ENCODE measurements around the gene PTGS2.
"Not testable (repeated sequence)": the region's sequence is repeated elsewhere in the genome, so short reads cannot be mapped to it uniquely, and the experiment has no call there.

The PTGS2 gene

GRCh38 chr1:186653312-186653711 lies 26.9 kb downstream of the PTGS2 start:
- Histone ChIP-seq H3K36me3 (ENCODE audit: insufficient read depth, low read length) (no peaks in the 10 kb centered on the region), H3K9me3 (ENCODE audit: control insufficient read depth, insufficient read depth, low read length) (no peaks in the 10 kb centered on the region), H3K4me1 (ENCODE audit: insufficient read depth, low read length) (peaks cover 2% of the 10 kb centered on the region; the same call in 1 of the 2 replicates), H3K9ac (ENCODE audit: low read depth, low read length) (no peak overlapping the region)

- Histone ChIP-seq H3K4me1 (ENCODE audit: insufficient read depth, low read length) (peaks cover 2% of the 10 kb centered on the region; the same call in 1 of the 2 replicates), H3K9ac (ENCODE audit: low read depth, low read length) (no peak overlapping the region), H3K9me3 (ENCODE audit: control insufficient read depth, insufficient read depth, low read length) (no peaks in the 10 kb centered on the region), H3K36me3 (ENCODE audit: insufficient read depth, low read length) (no peaks in the 10 kb centered on the region)
Measured at GRCh38 chr1:186648613-186649012, 31.6 kb downstream of the PTGS2 start.

GRCh38 chr1:186647985-186648384 lies 32.2 kb downstream of the PTGS2 start:
- not testable (repeated sequence) for H3K36me3 ChIP-seq (ENCODE audit: insufficient read depth, low read length); H3K9ac ChIP-seq (ENCODE audit: low read depth, low read length); H3K9me3 ChIP-seq (ENCODE audit: control insufficient read depth, insufficient read depth, low read length); H3K4me1 ChIP-seq (ENCODE audit: insufficient read depth, low read length)

- Histone ChIP-seq H3K9ac (ENCODE audit: low read depth, low read length) (no peak overlapping the region), H3K36me3 (ENCODE audit: insufficient read depth, low read length) (no peaks in the 10 kb centered on the region), H3K4me1 (ENCODE audit: insufficient read depth, low read length) (peaks cover 2% of the 10 kb centered on the region; the same call in 1 of the 2 replicates), H3K9me3 (ENCODE audit: control insufficient read depth, insufficient read depth, low read length) (no peaks in the 10 kb centered on the region)
Measured at GRCh38 chr1:186643614-186644013, 36.6 kb downstream of the PTGS2 start.

- peak overlapping the region; percentile 33; the same call in 1 of the 2 replicates for H3K9ac ChIP-seq (ENCODE audit: low read depth, low read length)
Measured at GRCh38 chr1:186637567-186637966, 42.7 kb downstream of the PTGS2 start.

GRCh38 chr1:186636786-186637185 lies 43.4 kb downstream of the PTGS2 start:
- Histone ChIP-seq H3K36me3 (ENCODE audit: insufficient read depth, low read length) (no peaks in the 10 kb centered on the region), H3K9me3 (ENCODE audit: control insufficient read depth, insufficient read depth, low read length) (no peaks in the 10 kb centered on the region; the same call in 1 of the 2 replicates), H3K4me1 (ENCODE audit: insufficient read depth, low read length) (no peaks in the 10 kb centered on the region), H3K9ac (ENCODE audit: low read depth, low read length) (peak overlapping the region; percentile 33; the same call in 1 of the 2 replicates)

More at GRCh38 chr1:186637567-186637966, 42.7 kb downstream of the PTGS2 start:
- H3K4me1 ChIP-seq (ENCODE audit: insufficient read depth, low read length); H3K36me3 ChIP-seq (ENCODE audit: insufficient read depth, low read length); H3K9me3 ChIP-seq (ENCODE audit: control insufficient read depth, insufficient read depth, low read length): not testable (repeated sequence)

GRCh38 chr1:186634511-186634910 lies 45.7 kb downstream of the PTGS2 start:
- no peaks in the 10 kb centered on the region for H3K4me1 ChIP-seq (ENCODE audit: insufficient read depth, low read length)
- no peak overlapping the region for H3K9ac ChIP-seq (ENCODE audit: low read depth, low read length)
- no peaks in the 10 kb centered on the region; the same call in 1 of the 2 replicates for H3K9me3 ChIP-seq (ENCODE audit: control insufficient read depth, insufficient read depth, low read length)
- no peaks in the 10 kb centered on the region for H3K36me3 ChIP-seq (ENCODE audit: insufficient read depth, low read length)

- Histone ChIP-seq H3K4me1 (ENCODE audit: insufficient read depth, low read length) (no peaks in the 10 kb centered on the region), H3K9ac (ENCODE audit: low read depth, low read length) (no peak overlapping the region), H3K9me3 (ENCODE audit: control insufficient read depth, insufficient read depth, low read length) (no peaks in the 10 kb centered on the region; the same call in 1 of the 2 replicates), H3K36me3 (ENCODE audit: insufficient read depth, low read length) (no peaks in the 10 kb centered on the region)
Measured at GRCh38 chr1:186633116-186633515, 47.1 kb downstream of the PTGS2 start.

- Histone ChIP-seq H3K9me3 (ENCODE audit: control insufficient read depth, insufficient read depth, low read length) (no peaks in the 10 kb centered on the region; the same call in 1 of the 2 replicates), H3K9ac (ENCODE audit: low read depth, low read length) (no peak overlapping the region), H3K36me3 (ENCODE audit: insufficient read depth, low read length) (no peaks in the 10 kb centered on the region), H3K4me1 (ENCODE audit: insufficient read depth, low read length) (no peaks in the 10 kb centered on the region)
Measured at GRCh38 chr1:186629341-186629740, 50.9 kb downstream of the PTGS2 start.

GRCh38 chr1:186628910-186629309 lies 51.3 kb downstream of the PTGS2 start:
- Histone ChIP-seq H3K9ac (ENCODE audit: low read depth, low read length) (no peak overlapping the region), H3K4me1 (ENCODE audit: insufficient read depth, low read length) (no peaks in the 10 kb centered on the region), H3K9me3 (ENCODE audit: control insufficient read depth, insufficient read depth, low read length) (no peaks in the 10 kb centered on the region; the same call in 1 of the 2 replicates), H3K36me3 (ENCODE audit: insufficient read depth, low read length) (no peaks in the 10 kb centered on the region)

- Histone ChIP-seq H3K9ac (ENCODE audit: low read depth, low read length) (no peak overlapping the region), H3K9me3 (ENCODE audit: control insufficient read depth, insufficient read depth, low read length) (no peaks in the 10 kb centered on the region), H3K36me3 (ENCODE audit: insufficient read depth, low read length) (no peaks in the 10 kb centered on the region), H3K4me1 (ENCODE audit: insufficient read depth, low read length) (no peaks in the 10 kb centered on the region)
Measured at GRCh38 chr1:186627019-186627418, 53.2 kb downstream of the PTGS2 start.

GRCh38 chr1:186626356-186626932 lies 53.8 kb downstream of the PTGS2 start:
- Histone ChIP-seq H3K4me1 (ENCODE audit: insufficient read depth, low read length) (no peaks in the 10 kb centered on the region), H3K36me3 (ENCODE audit: insufficient read depth, low read length) (no peaks in the 10 kb centered on the region), H3K9me3 (ENCODE audit: control insufficient read depth, insufficient read depth, low read length) (no peaks in the 10 kb centered on the region), H3K9ac (ENCODE audit: low read depth, low read length) (no peak overlapping the region)

- Histone ChIP-seq H3K9me3 (ENCODE audit: control insufficient read depth, insufficient read depth, low read length) (no peaks in the 10 kb centered on the region), H3K4me1 (ENCODE audit: insufficient read depth, low read length) (no peaks in the 10 kb centered on the region), H3K36me3 (ENCODE audit: insufficient read depth, low read length) (no peaks in the 10 kb centered on the region), H3K9ac (ENCODE audit: low read depth, low read length) (no peak overlapping the region)
Measured at GRCh38 chr1:186623551-186623950, 56.7 kb downstream of the PTGS2 start.
